GM20431 (cell line): ENCODE results near the gene TOM1L2.

ENCODE experiments used
- in situ Hi-C: fragments of 300-500 bp; cut with MseI, MboI; formaldehyde crosslinking; loops from one replicate; pipeline ENCODE4 v1.15.0; 2020; ENCODE audit warnings: low sequenced_read_pairs; ENCODE audit not compliant: unreplicated experiment

The TOM1L2 gene

GRCh38 chr17:17798573-17799255, 173.5 kb downstream of the TOM1L2 start:
- in situ Hi-C loops, result no loop called here

GRCh38 chr17:17798010-17798556, 174.1 kb downstream of the TOM1L2 start:
- in situ Hi-C loops, result no loop called here

- in situ Hi-C loops, result no loop called here
Measured at GRCh38 chr17:17797119-17797809, 174.9 kb downstream of the TOM1L2 start.

DNA sequence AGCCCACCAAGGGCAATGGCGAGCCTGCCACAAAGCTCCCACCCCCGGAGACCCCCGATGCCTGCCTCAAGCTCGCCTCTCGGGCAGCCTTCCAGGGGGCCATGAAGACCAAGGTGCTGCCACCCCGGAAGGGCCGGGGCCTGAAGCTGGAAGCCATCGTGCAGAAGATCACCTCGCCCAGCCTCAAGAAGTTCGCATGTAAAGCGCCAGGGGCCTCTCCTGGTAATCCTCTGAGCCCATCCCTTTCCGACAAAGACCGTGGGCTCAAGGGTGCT, 175.5 kb downstream of the TOM1L2 start:
- in situ Hi-C loops, result no loop called here

DNA sequence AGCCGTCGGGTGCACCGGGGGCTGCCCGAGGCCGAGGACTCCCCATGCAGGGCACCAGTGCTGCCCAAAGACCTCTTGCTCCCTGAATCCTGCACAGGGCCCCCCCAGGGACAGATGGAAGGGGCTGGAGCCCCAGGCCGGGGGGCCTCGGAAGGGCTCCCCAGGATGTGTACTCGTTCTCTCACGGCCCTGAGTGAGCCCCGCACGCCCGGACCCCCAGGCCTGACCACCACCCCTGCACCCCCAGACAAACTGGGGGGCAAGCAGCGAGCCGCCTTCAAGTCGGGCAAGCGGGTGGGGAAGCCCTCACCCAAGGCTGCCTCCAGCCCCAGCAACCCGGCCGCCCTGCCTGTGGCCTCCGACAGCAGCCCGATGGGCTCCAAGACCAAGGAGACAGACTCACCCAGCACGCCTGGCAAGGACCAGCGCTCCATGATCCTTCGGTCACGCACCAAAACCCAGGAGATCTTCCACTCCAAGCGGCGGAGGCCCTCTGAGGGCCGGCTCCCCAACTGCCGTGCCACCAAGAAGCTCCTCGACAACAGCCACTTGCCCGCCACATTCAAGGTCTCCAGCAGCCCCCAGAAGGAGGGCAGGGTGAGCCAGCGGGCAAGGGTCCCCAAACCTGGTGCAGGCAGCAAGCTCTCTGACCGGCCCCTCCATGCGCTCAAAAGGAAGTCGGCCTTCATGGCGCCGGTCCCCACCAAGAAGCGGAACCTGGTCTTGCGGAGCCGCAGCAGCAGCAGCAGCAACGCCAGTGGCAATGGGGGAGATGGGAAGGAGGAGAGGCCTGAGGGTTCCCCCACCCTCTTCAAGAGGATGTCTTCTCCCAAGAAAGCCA, 176.0 kb downstream of the TOM1L2 start:
- in situ Hi-C loops, result no loop called here

DNA sequence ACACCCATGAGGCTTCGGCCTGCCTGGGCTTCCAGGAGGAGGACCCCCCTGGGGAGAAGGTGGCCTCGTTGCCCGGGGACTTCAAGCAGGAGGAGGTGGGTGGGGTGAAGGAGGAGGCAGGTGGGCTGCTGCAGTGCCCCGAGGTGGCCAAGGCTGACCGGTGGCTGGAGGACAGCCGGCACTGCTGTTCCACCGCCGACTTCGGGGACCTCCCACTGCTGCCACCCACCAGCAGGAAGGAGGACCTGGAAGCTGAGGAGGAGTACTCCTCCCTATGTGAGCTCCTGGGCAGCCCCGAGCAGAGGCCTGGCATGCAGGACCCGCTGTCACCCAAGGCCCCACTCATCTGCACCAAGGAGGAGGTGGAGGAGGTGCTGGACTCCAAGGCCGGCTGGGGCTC, 176.9 kb downstream of the TOM1L2 start:
- in situ Hi-C loops, result no loop called here

- in situ Hi-C loops, result no loop called here
Measured at GRCh38 chr17:17794382-17794781, 177.8 kb downstream of the TOM1L2 start.
